Right renal pelvis (tissue), 4 donors: ENCODE results near the gene PPOX. TPM values are rescaled to one million over a fixed set of nuclear protein-coding genes. Genes with fewer than 3 reads are reported as not detected.

Experiments
- DNase-seq, 4 donors: peaks; one replicate each; pipeline ENCODE4 v3.0.0-alpha.2; 2013; ENCODE audit warnings: low read depth in 4 of 4, low spot score in 3 of 4, missing footprints in 1 of 4
- polyA plus RNA-seq, 4 donors: library from polyadenylated mRNA; unstranded; fragments of 120-200 nt; gene quantifications; one replicate each; pipeline ENCODE4 v1.2.1, GENCODE V29; 2013; ENCODE audit not compliant: insufficient read length in 4 of 4

PPOX gene
- polyA plus RNA-seq = 10 to 100 TPM; 36.3 to 44.0 (median 37.4) TPM

- DNase-seq = peak; percentile 91 to 98 (median 96)
Observed at GRCh38 chr1:161165742-161166668, at the start of gene PPOX. PPOX (plus strand) TSS chr1:161166426; CDS start chr1:161166848, 422 bp downstream.

- peak in 2 of 4 donors; percentile 73 to 89 for DNase-seq
Observed at GRCh38 chr1:161117759-161118581, 48.3 kb upstream of the PPOX start, which contains the start of the genes NIT1 and PFDN2. NIT1 (plus strand) TSS chr1:161118105; CDS start chr1:161118177, 72 bp downstream. PFDN2 (minus strand) TSS chr1:161118037; CDS start chr1:161118026, 11 bp downstream.

GRCh38 chr1:161119092-161119903 lies 46.9 kb upstream of the PPOX start:
- no peak for DNase-seq

DNA sequence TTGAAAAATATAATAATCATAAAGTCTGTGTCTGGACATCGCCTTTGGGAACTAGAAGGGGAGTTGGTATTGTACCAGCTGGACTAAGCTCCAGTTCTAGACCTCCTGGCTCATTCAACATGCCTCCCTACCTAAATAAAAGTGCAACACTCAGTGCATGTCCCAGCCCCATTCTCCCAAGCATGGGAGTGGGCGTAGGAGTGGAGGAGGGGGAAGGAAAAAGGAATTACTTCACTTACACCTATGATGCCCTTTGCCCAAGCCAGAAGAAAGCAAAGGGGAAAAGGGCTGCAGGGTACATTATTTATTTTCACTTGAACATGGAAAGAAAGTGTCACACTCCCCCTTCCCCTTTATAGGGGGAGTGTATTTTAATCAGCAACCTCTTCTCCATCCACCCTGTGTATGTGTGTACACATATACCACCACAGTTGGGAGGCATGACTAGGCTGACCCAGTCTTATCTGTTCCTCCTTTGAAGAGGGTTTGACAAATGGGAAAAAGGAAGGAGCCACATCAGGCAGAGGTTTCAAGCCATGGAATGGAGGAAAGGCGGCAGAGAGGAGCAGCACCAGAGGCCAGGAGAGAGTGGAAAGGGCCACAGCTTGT lies 45.1 kb upstream of the PPOX start:
- no peak for DNase-seq

GRCh38 chr1:161121834-161122233 lies 44.4 kb upstream of the PPOX start:
- DNase-seq = no peak

GRCh38 chr1:161122967-161123366 lies 43.3 kb upstream of the PPOX start:
- no peak for DNase-seq

DNA sequence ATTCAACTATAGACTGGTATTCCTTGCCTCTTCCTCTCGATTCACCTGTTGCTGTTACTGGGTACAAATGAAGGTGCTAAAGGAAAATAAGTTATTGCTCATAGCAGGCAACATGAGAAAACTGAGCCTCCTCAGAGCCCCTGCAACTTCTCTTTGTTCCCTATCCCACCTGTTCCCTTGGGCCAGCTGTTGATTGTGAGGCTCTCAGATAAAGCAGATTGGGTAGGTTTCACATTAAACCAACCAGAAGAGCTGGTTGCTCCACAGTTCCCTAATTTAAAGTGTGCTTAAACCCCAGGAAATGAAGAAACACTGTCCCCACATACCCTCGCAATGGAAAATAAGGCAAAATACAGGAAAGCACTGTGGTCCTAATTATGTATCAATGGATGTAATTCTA lies 38.6 kb upstream of the PPOX start:
- DNase-seq = no peak

DNA sequence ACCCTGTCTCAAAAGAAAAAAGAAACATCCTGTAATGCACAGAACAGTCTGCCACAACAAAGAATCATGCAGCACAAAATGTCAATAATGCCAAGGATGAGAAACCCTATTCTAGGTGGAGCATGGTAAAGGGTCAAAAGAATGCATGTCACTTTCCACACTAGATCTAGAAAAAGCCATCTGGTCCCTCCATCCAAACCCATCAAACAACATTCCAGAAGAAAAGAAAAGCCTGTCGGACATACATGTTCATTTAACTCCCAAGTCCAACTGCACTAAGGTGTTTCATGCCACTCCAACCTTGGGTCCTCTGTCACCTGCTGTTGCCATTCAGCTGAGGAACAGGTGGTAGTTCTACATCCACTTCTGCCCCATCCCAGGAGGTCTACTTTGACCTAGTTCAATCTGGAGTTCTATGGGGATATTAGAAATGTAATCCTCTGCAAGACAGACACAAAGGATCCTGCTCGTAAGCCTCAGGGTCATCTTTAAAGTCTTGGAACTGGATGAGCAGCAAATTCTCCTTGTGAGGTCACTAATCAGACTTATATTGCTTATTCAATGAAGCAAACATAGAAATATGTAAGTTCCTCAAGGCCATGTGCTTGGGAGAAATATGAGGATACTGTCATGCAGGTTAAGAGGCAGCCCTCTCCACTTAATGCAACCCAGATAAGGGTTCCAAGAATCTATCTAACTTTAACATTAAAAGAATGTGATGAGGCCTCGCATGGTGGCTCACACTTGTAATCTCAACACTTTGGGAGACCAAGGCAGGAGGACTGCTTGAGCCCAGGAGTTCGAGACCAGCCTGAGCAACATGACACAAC lies 37.4 kb upstream of the PPOX start:
- no peak for DNase-seq

- DNase-seq = no peak
Observed at GRCh38 chr1:161130266-161130665, 36.0 kb upstream of the PPOX start.

DNA sequence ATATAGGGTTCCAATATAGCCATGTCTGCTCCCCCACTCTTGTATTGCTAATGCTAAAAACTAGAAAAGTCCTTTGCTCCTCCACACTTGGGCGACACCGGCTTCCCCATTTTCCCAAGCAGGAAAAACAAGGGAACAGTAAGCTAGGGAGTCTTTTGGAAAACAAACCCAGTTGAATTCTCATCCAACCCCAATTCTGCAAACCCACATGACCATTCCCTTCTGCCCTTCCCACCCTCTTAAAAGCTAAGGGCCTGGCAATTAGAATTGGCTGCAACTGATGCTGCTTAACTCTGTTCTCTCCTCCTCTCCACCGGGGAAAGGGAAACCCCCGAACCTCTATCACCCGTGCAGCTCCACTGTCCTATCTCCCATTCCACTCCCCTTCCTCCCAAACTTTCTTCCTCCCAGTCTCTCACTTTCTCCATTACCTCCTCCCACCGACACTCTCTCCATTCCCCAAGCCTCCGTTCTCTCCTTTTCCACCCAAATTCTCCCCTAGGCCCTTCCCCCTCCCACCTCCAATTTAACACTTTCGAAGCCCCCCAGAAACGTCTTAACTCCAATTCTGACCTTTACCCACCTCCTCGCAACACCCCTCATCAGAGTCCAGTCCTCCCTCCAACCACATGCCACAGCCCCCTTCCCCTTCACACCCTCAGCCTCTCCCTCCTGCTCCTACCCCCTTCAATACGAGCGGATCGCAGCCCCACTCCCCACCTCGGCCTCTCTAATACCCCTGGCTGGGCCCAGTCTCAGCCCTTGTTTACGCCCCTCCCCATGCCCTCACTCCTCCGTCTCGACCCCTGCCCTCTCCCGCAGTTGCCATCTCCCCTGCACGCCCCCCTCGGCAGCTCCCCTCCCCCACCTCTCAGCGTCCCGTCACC lies 34.5 kb upstream of the PPOX start:
- no peak for DNase-seq

DNA sequence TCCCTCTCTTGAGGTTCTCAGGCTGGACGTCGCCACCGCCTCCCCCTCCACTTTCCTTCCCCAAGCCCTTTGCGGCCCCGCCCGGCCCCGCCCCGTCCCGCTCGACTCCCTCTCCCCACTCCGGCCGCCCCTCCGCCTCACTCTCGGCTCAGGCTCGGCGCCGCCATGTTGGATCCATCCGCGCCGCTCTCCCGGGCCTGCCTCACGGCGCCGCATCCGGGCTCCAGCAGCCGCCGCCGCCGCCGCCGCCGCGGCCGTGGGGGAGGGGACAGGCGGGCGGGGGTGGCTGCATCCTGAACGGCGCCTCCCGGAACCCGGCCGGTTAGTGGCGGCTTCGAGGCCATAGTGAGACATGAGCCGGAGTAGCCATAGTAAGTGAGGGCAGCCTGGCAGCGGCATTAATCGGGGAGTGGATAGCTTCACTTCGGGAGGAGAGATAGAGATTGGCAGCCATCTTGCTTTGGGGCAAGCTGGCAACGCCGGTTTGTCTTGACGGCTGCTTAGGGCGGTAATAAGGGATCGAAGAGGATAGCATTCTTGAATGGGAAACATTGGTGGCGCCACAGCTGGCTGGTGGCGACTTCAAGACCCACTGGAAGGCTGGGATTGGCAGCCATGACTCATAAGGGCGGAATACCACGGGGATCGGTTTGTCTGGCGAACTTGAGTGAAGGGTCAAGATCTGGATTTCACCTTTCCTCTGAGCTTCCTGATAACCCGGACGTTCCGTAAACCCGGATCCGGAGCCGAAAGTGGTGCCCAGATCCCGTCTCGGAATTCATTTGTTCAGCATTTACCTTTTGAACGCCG lies 33.6 kb upstream of the PPOX start, which contains the start of gene DEDD:
Gene DEDD (minus strand): TSS at position 258 of the 810 bp plus-strand sequence. CDS start 8,205 bp downstream, outside the sequence.
- DNase-seq = peak; percentile 83 to 91 (median 86)

GRCh38 chr1:161133220-161133740 lies 32.9 kb upstream of the PPOX start:
- no peak for DNase-seq

DNA sequence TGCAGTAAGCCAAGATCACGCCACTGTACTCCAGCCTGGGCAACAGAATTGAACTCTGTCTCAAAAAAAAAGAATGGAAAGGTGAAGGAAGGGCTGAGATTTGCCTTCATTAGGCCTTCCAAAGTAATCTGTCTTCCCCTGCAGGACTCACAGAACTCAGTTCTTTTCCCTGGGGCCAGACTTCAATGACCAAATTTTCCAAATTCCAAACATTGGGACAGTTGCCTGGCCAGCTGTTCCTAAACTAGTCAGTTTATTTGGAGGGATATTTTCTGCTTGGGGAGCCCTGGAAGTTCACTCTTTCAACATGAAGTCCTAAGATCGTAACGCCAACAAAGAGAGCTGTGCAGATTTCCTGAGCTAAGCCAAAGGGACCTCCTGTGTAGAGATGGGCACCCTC lies 28.3 kb upstream of the PPOX start:
- no peak for DNase-seq

GRCh38 chr1:161138431-161138830 lies 27.8 kb upstream of the PPOX start:
- no peak for DNase-seq

GRCh38 chr1:161139766-161140165 lies 26.5 kb upstream of the PPOX start:
- DNase-seq = no peak

DNA sequence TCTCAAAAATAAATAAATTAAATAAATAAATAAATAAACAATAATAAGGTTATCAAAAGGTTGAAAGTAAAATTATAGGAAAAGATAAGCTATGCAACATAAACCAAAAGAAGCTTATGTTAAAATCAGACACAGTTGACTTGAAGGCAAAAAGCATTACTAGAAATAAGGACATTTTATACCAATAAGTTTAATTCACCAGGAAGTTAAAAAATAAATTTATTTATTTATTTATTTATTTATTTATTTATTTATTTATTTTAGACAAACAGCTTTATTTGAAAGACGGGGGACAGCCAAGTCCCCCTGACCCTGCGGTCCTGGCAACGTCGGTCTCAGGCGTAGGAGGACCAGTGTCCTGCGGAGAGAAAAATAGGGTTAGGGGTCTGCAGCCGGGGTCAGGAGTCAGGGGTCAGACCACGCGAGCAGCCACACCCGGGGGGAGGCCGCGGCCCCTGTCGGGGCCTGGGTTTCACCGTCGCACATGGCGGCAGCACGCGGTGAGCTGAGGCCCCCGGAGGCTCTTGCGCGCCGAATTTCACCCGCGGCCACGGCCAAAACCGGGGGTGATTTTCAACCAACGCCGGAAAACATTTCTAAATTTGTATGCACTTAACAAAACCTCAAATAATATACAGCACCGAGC lies 25.3 kb upstream of the PPOX start:
- no peak for DNase-seq
